ENCODE measurements around the gene LDLRAD4.

DNA sequence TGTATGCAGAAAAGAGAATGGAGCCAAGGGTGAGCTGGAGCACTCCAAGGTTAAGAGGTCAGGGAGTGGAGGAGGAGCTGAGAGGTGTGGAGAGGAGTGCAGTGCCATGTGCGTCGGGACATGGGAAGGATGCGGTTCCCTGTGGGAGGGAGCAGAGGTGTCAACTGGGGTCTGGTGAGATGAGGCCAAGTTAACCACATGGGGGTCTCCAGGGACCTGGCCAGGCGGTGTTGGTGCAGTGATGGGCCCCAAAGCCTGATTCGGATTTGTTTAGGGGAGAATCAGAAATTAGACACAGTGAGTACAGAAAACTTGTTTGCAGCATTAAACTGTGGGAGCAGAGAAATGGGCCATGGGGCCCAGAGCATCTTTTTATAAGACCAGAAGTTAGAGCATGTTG is 210.5 kb downstream of the LDLRAD4 start:
- no peak for TF ChIP-seq EZH2 (IDR thresholded peaks at IDR 0.05; ENCODE audit: borderline replicate concordance, insufficient read depth, low read depth, low read length, poor library complexity, severe bottlenecking)
- TF ChIP-seq, protein P1, sequence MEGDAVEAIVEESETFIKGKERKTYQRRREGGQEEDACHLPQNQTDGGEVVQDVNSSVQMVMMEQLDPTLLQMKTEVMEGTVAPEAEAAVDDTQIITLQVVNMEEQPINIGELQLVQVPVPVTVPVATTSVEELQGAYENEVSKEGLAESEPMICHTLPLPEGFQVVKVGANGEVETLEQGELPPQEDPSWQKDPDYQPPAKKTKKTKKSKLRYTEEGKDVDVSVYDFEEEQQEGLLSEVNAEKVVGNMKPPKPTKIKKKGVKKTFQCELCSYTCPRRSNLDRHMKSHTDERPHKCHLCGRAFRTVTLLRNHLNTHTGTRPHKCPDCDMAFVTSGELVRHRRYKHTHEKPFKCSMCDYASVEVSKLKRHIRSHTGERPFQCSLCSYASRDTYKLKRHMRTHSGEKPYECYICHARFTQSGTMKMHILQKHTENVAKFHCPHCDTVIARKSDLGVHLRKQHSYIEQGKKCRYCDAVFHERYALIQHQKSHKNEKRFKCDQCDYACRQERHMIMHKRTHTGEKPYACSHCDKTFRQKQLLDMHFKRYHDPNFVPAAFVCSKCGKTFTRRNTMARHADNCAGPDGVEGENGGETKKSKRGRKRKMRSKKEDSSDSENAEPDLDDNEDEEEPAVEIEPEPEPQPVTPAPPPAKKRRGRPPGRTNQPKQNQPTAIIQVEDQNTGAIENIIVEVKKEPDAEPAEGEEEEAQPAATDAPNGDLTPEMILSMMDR (IDR thresholded peaks at IDR 0.05) = no peak
